RWPE1 (cell line): ENCODE measurements around the gene TMEM202.

Source experiments
- CTCF ChIA-PET: fragments of 350-600 bp; sonication (Branson Sonifier 250); formaldehyde crosslinking; extraction: SDS; loops from one replicate; lab custom pipeline; 2021; lab: Yijun Ruan, JAX
- POLR2A ChIA-PET: fragments of 400-600 bp; formaldehyde crosslinking; extraction: SDS; loops from one replicate; lab custom pipeline; 2020; ENCODE audit warnings: antibody characterized with exemption; ENCODE audit not compliant: low non-redundant PET; lab: Yijun Ruan, JAX
- DNase-seq: peaks from one replicate; pipeline ENCODE4 v3.0.0; 2012; ENCODE audit warnings: low spot score
- H3K27ac ChIP-seq: fragments of 450-650 bp; 2 replicates; pipeline ENCODE4 v1.5.1; 2017
- TF ChIP-seq, protein P1 (sequence below): fragments of 450-650 bp; conservative IDR thresholded peaks from 2 replicates; pipeline ENCODE4 v1.5.1; 2017; ENCODE audit warnings: low read depth, mild to moderate bottlenecking

TMEM202 gene

DNA sequence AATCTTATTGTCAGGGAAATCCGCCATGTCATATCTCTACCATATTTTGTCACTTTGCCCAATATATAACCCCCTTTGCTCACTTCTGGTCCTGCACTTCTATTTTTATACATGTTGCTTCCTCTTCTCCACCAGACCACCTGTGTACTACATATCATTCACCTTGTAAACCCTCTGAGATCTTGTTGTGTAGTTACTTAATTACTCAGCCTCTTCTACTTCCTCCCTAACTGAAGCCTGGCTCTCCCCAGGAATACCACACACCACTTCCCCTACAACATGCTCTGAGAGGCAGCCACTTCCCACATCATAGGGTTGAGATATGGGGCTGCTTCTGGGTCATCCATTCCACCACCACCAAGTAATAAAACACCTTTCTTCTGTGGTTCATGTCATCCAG lies 32.3 kb upstream of the TMEM202 start:
- ChIA-PET CTCF (interaction anchor here (0.6 kb wide), 2 partner anchors 139 to 1104 kb away, joined by 3 to 4 read pairs; no protein-coding TSS in a partner anchor), POLR2A (no interaction called here)
- TF ChIP-seq, protein P1, sequence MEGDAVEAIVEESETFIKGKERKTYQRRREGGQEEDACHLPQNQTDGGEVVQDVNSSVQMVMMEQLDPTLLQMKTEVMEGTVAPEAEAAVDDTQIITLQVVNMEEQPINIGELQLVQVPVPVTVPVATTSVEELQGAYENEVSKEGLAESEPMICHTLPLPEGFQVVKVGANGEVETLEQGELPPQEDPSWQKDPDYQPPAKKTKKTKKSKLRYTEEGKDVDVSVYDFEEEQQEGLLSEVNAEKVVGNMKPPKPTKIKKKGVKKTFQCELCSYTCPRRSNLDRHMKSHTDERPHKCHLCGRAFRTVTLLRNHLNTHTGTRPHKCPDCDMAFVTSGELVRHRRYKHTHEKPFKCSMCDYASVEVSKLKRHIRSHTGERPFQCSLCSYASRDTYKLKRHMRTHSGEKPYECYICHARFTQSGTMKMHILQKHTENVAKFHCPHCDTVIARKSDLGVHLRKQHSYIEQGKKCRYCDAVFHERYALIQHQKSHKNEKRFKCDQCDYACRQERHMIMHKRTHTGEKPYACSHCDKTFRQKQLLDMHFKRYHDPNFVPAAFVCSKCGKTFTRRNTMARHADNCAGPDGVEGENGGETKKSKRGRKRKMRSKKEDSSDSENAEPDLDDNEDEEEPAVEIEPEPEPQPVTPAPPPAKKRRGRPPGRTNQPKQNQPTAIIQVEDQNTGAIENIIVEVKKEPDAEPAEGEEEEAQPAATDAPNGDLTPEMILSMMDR = no peak
- DNase-seq = no peak
- no peak overlapping the region for H3K27ac ChIP-seq

DNA sequence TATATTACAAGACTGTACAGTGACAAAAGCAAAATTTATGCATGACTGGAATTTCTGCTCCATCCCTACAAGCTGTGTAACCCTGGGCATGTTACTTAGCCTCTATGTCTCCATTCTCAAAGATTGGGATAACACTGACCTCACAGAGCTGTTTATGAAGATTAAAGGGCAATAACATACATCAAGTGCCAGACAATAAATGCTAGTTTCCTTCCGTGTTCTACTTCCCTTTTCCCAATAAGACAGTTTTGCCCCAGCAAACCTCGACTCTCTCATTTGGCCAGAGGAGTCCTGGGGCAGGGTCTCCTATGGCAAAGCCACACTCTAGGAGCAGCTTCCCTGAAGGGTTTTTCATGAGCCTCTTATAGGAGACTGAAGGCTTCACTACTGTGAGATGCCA lies 29.8 kb upstream of the TMEM202 start:
- ChIA-PET POLR2A (interaction anchor here (0.6 kb wide), 1 partner anchor 414 kb away, joined by 4 read pairs; no protein-coding TSS in a partner anchor), CTCF (interaction anchor here (0.8 kb wide), 1 partner anchor 142 kb away, joined by 3 read pairs; no protein-coding TSS in a partner anchor)
- TF ChIP-seq, protein P1 = no peak
- no peak for DNase-seq
- H3K27ac ChIP-seq = no peak overlapping the region

DNA sequence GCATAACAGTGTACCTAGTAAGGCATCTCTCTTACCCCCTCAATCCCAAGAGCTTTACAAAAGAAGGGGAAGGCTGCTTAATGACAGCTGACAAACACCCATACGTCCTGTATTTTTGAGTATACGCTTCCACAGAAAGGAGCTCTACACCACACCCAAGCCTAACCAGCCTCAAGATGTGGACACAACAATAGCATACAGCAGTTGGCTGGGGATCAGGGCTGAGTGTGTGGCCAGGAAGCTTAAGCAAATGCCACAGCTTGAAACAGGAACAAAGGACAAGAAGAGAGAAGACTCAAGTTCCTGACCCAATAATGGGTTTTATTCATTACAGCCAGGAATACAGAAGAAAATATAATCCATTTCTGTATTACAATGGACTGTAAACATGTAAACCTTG lies 29.2 kb upstream of the TMEM202 start:
- POLR2A ChIA-PET = no interaction called here
- no peak for DNase-seq
- no peak overlapping the region for H3K27ac ChIP-seq
- TF ChIP-seq, protein P1 = no peak
- CTCF ChIA-PET = interaction anchor here (0.6 to 0.7 kb wide), 2 partner anchors 14 to 252 kb away, joined by 3 to 5 read pairs; no protein-coding TSS in a partner anchor

DNA sequence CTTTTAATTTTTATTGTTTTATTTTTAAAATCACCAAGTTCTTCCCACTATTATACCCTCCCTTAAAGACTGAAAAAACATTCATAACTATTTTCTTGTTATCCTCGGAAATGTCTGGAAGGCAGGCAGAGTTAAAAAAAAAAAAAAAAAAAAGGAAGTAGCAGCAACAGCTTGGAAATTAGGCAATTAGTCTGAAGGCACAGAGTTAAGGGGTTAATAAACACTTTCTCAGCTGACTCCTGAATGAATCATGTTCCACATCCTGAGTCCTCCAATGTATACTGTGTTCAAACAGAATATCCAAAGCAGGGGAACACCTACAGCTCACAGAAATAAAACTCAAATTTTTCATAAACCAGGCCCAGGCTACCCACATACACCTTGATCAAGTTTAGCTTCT lies 28.1 kb upstream of the TMEM202 start:
- TF ChIP-seq, protein P1 = no peak
- H3K27ac ChIP-seq = no peak overlapping the region
- no peak for DNase-seq
- ChIA-PET POLR2A (no interaction called here), CTCF (interaction anchor here (0.6 to 1.0 kb wide), 2 partner anchors 12 to 568 kb away, joined by 3 to 4 read pairs; no protein-coding TSS in a partner anchor)

DNA sequence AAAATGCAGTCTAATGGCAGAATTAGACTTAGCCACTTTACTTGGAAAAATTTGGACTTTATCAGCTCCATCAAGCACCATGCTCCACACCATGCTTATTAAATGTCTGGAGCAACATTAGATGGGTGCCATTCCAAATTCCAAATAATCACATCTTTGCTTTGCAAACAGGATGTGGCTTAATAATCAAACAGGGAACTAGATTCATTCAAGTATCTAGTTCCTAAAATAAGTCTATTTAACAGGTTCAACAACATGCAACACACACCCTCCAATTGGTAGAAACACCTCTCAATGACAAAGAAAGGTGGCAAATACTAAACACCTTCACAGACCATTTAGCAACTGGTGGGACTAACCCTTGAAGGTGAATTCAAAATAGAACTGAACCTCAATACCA lies 25.7 kb upstream of the TMEM202 start:
- no peak overlapping the region for H3K27ac ChIP-seq
- CTCF ChIA-PET = no interaction called here
- no peak for DNase-seq
- TF ChIP-seq, protein P1 = no peak
- POLR2A ChIA-PET = no interaction called here

DNA sequence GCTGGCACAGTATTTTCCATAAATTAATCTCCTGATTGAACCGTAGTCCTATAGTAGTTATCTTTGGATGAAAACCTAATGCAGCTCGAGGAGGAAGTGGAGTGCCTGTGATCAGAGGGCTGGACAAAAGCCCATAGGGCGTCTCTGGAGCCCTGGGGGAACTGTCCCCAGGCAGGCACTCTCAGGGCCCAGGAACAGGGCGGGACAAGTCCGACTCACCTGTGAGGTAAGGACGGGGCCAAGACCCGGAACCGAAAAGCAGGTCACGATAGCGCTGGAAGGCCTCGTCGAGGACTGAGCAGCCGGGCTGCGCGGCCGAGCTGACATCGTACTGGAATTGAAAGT lies 22.6 kb upstream of the TMEM202 start:
- ChIA-PET POLR2A (interaction anchor here (0.6 kb wide), 1 partner anchor 386 kb away, joined by 4 read pairs; no protein-coding TSS in a partner anchor), CTCF (interaction anchor here (0.6 to 0.7 kb wide), 3 partner anchors 63 to 346 kb away, joined by 3 to 4 read pairs (median 3); no protein-coding TSS in a partner anchor)
- TF ChIP-seq, protein P1 = no peak
- DNase-seq = no peak
- peak overlapping the region; percentile 82 for H3K27ac ChIP-seq
